Stimulated activated CD8-positive, alpha-beta memory T cell treated with anti-CD3 and anti-CD28 coated beads, Interleukin-12 subunit alpha, Interleukin-12 subunit beta, amount 100 ng/mL, for 24 hours (primary cell): Measurements from ENCODE around the gene EPHA2.
A peak's percentile ranks its signal among the peaks of the same experiment; 100 is the strongest.
"Not testable (repeated sequence)": the region's sequence is repeated elsewhere in the genome, so short reads cannot be mapped to it uniquely, and the experiment has no call there.

ENCODE experiments used
- DNase-seq: peaks from one replicate; pipeline ENCODE4 v3.0.0-alpha.2; 2020; ENCODE audit errors: extremely low read depth

The EPHA2 gene

DNA sequence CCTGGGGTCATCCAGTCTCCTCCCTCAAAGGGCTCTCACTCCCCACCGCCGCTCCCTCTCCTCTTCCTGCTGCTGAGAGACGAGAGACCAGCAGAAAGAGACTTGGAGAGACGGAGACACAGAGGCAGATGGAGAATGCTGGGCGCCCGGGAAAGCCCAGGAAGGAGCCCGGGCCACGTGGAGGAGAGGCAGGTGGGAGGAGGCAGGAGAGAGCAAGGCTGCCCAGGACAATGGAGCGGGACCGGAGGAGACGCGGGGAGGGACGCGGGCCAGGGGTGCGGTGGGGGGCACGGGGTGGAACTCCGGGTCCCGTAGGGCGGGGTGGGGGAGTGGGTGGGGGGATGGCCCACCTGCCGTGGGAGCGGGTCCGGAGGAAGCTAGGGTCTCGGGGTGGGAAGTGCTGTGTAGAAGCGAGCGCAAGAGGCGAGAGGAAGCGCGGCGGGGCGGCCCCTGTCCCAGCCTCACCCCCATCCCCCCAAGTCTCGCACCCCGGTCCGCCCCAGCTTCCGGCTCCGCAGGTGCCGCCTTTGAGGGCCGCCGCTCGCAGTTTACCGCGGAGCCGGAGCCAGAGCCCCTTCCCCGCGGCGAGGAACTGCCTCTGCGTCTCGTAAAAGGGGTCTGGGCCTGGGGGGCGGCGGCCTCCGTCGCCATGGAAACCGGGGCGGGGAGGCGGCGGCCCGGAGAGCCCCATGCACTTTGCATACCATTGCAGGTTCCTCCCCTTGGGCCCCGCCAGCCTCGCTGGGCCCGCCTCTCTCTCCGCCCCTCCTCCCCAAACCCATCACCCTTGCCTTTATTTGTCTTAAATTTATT lies 11.7 kb upstream of the EPHA2 start:
- DNase-seq, result peak; percentile 30

DNA sequence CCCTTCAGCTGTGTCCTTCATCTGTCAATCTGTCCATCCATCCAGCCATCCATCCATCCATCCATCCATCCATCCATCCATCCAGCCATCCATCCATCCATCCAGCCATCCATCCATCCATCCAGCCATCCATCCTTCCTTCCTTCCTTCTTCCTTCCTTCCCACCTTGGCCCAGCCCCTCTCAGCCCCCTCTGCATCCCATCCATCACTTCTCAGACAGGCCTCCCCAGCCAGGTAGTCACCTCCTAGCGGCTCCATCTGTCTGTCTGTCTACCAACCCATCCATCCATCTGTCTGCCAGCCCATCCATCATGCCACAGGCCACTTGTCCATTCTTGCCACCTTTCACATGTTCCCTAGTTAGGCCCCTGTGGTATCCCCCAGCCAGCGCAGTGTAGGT lies 10.2 kb upstream of the EPHA2 start:
- no peak for DNase-seq

DNA sequence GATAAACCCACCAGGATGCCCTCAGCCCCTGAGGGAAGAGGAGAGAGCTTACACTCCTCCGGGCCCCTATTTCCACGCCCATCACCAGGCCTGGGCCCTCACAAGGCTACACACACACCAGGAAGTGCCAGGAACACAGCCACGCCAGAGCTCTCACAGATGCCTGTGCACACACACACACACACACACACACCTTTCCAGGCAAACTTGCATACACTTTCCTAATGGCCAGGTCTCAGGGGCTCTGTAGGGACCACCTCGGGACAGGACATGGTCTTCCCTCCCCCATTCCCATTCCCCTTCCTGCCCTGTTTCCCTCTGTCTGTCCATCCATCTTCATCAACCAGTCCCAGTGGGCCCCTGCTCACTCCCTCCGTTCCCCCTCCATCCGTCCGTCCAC lies 9.7 kb upstream of the EPHA2 start:
- DNase-seq, result no peak

DNA sequence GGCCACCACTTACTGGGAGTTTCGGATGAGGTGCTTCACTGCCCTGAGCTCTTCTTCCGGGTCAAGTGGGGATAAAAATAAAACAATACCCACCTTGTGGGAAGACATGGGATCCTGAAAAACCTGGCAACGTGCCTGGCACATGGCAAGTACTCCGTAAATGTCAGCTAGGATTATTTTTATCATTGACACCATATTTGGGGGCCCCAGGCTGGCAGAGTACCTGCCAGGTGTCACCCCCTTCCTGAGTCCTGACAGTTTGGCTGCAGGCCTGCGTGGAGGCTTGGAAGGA lies 9.2 kb upstream of the EPHA2 start:
- DNase-seq, result no peak

DNA sequence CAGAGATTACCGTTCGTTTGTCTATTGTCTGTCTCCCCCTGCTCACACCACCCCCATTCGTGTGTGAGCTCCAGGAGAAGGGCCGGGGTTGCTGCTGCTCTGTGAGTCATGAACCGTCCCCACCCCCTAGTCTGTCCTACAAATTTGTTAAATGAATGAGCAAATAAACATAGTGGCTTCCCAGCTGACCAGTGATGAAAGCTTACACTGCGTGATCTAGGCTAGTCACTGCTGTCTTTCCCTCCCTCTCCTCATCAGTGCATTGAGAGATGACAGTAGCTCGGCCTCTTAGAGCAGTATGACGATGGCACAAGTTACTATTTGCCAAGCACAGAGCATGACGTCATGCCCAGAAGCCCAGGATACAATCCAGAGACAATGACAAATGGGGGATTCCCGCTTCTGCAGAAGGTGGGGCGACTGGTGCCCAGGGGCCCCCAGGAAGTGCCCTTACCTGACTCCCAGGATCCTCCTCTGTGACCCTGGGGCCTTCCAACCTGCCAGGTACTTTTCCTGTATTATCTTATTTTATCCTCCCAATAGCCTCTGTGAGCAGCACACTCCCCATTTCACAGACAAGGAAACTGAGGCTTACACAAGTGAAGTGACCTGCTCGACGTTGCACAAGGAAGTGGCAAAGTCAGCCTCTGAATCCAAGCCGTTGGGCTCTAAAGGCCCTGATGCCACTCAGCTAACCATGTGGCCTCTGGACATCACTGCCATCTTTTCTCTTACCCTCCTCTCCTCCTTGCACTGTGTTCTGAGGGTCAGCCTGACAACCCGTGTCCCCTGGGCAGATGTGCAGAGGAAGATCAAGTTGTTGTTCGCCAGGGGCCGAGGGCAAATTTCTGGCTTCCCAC lies 8.6 kb upstream of the EPHA2 start:
- no peak for DNase-seq

DNA sequence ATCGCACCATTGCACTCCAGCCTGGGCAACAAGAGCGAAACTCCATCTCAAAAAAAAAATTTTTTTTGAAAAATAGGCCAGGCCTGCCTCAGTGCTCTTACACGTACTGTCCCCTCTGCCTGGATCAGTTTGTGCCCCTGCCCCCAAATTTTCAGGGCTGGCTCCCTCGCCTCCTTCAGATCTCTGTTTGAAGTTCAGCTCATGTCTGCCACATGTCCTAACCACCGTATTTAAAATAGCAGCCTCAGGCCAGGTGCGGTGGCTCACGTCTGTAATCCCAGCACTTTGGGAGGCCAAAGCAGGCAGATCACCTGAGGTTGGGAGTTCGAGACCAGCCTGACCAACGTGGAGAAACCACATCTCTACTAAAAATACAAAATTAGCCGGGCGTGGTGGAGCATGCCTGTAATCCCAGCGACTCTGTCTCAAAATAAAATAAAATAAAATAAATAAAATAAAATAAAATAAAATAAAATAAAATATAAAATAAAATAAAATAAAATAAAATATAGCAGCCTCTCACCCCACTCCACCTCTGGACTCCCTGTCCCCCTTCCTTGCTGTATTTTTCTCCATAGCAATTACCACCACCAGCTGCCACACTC lies 7.8 kb upstream of the EPHA2 start:
- DNase-seq, result not testable (repeated sequence)

DNA sequence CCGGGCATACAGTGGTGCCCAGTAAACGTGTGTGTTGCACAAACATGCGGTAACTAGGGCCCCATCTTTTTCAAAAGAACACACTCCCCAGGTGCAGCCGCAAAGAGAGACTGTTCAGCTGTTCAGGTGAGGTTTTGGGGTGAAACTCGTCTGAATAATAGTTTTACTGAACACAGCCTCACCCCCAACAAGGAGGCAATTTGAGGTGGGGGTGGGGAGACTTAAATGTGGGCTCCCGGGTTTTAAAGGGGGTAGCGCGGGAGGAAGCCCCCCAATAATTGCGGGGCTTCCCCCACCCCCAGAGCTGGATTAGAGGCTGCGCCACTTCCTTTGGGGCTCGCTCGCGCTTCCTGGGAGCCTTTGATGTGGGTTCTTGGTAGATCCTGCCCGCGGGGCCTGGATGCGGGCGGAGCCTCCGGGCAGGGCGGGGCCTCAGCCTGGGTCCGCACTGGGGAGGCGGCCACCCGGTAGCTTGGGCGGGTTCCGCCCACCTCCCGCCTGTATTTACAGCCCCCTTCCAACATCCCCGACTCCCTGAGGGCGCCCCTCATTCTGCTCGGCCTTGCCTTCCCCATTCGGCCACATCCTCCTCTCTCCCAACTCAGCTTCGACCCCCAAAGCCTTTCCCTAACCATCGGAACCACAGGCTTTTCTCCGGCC lies 6.4 kb upstream of the EPHA2 start:
- DNase-seq, result no peak

DNA sequence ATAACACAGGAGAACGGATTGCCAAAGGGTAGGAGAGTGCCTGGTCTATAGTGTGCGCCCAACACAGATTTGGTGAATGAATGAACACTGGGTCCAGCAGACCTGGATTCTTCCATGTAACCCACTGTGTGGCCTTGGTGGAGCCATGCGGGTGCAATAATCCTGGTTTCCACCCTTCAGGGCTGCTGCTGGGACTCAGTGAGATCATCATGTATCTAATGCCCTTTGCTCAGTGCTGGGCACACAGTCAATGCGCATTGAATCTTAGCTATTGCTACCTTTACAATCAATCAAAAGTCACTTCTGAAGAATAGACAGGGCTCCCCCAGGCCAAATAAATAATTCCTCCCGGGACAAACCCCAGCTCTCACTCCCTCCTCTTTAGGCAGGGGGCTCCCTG lies 5.8 kb upstream of the EPHA2 start:
- DNase-seq, result no peak

DNA sequence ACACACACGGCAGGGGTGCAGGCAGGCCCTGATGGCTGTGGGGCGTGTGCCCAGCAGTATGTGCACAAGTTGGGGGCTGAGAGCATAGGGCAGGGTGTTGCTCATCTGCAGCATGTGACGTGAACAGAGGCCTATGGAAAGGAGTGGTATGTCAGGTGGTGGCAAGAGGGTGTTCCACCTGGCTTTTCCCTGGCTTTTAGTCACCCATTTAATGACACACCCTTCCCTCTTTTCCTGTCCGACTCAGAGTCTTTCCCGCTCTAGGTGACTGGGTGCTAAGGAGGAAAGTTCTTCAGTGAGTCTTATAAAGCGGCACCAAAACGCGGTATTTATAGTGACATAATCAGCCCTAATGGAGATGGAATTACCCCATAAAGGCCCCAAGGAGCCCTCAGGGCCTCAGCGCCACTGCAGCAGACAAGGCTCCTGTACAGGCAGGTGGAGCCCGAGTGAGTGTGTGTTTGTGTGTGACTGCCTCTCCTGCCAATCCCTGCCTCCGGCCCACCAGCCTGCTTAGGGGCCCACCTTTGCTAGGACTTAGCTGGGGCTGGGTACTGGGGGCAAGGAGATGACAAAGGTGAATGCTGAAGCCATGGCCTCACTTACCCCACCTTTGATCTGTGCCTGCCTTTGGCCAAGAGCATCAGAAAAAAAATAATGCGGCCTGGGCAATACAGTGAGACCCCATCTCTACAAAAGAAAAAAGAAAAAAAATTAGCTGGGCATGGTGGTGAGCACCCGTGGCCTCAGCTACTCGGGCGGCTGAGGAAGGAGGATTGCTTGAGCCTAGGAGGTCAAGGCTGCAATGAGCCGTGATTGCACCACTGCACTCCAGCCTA lies 3.3 kb upstream of the EPHA2 start:
- no peak for DNase-seq

DNA sequence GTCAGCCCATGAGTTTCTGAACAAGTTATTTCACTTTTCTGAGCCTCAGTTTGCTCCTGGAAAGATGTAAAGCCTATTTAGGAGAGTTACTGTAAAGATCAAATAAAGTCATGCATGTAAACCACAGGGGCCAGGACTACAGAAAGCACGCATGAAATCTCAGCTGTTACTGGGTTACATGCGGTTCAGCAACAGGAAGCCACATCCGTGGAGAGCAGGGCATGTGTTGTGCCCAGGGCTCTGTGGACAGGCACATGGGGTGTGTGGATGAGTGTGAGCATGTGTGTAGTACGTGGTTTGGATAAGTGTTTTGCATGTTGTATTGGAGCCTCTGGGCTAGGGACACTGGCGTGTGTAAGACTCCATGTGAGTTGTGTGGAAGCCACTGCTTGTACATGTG lies 2.2 kb upstream of the EPHA2 start:
- DNase-seq, result no peak

DNA sequence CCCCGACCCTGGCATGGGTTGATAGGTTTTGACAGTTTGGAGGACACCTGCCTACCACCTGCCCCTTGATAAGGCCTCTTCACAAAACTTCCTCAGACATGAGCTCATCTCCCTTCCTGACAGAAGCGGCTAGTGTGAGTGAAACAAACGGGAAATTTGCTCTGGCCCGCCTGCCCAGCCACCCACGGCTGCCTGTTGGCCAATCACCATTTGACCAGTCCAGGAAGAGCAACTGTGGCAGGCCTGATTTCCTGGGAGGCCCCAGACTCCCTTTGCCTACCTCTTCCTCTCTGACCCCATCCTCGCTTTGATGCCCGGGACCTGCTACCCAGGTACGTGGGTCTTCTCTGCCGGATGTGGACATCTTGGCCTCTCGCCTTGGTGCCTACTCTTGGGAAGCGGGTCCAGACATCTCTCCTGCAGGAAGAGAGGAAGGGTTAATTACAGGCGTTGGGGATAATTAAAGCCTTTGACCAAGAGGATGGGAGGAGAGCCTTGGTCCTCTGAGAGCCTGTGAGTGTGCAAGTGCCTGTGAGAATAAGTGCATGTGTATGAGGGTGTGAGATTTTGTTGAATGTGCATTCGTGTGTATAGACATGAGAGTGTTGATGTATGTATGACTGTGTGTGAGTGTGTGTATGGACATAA lies 1.1 kb upstream of the EPHA2 start:
- no peak for DNase-seq

DNA sequence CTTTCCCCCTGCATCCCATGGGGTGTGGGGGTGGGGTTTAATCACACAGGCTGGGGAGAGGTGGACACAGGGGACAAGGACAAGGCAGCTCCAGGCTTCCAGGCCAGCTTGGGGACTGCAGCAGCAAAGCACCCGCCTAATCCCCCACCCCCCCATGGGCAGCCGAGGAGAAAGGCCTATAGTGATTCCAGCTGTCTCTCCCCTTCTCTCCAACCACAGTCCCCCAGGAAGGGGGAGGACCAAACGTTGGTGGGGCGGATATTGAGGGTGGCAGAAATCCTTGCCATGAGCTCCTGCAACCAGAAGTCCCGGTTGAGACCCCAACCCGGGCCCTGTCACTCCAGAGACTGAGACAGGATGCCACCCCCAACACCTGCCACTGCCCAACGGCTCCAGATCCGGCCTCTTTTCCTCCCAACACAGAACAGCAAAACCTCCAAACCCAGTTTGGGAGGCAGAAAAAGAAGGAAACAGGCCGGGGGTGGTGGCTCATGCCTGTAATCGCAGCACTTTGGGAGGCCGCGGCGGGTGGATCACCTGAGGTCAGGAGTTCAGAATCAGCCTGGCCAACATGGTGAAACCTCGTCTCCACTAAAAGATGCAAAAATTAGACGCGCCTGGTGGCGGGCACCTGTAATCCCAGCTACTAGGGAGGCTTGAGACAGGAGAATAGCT lies 1.7 kb downstream of the EPHA2 start:
- DNase-seq, result no peak

DNA sequence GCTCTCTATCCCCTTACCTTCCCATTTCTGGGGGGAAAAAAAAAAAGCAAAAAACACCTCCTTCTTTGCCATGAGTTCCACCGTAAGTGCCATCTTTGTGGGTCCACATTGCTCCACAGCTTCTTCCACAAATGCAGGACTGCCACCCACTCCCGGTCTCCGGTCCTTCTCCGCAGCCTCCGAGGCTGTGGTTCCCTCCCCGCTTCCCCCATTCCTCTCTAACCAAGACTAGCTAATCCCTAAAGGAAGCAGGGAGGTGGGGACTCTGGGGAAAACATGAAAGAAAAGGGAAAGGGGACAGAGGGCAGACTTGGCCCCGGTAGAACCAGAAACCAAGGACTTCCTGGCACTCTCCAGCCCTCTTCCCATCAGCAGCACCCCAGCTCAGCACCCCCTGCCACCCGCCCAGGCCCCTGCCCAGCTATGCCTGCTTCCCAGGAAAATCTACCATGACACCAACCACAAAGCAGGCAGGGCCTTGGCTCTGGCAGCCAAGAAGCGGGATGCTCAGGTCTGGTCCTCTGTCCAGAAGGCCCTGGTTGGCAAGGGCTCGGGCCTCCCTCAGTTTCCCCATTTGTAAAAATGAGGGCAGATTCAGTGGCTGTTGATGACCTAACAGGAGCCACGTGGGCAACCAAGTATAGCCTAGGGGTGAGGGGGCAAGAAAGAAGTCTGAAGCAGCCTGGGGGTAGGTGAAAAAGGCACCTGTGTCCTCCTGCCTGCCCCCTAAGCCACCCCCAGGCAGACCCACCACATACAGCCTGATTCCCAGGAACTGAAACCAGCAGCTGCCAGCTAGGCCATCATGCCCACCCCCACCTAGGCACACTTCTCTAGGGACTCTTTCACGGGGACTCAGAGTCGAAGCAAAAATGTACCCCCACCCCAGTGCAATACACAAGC lies 2.5 kb downstream of the EPHA2 start:
- DNase-seq, result no peak

DNA sequence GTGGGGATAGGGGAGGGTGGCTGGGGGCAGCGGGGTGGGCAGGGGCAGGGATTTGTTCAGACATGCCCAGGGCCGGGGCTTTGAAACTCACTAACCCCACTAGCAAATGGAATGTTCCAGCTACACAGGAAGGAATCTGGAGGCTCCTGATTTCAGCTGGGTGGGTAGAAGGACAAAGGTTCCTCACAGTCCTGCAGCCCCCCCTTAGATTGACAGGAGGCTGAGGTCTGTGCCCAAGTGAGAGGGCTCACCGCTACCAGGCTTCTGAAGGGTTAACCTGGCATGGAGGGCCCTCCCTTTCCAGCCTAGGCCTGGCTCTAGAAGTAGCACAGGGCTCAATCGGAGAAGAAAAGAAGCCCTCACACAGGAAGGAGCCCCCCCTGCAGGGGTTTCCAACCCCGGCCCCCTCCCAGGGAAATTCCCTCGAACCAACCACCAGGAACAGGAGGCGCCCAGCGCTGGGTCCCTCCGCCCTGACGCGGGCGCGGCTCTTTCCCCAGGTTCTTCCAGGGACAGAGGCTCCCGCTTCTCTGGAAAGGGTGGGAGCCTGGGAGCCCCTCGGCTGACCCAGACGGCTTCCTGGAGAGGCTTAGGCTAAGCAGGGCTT lies 3.3 kb downstream of the EPHA2 start:
- no peak for DNase-seq

DNA sequence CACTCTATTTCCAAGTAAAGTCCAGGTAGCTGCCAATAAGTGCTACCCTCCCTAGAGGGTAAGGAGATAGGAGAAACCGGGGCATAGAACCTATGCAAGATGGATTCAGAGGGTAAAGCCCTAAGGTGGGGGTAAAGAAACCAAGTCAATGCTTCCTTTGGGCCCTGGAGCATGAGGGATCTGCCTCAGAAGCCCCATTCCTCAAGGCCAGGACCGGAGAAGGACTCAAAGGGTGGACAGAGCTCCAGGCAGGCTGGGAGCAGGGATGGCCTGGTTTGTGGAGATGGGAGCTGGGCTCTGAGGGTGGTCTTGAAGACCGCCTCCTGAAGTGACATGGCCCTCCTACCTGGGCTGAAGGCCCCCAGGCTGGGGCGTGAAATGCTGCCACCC lies 3.9 kb downstream of the EPHA2 start:
- no peak for DNase-seq

DNA sequence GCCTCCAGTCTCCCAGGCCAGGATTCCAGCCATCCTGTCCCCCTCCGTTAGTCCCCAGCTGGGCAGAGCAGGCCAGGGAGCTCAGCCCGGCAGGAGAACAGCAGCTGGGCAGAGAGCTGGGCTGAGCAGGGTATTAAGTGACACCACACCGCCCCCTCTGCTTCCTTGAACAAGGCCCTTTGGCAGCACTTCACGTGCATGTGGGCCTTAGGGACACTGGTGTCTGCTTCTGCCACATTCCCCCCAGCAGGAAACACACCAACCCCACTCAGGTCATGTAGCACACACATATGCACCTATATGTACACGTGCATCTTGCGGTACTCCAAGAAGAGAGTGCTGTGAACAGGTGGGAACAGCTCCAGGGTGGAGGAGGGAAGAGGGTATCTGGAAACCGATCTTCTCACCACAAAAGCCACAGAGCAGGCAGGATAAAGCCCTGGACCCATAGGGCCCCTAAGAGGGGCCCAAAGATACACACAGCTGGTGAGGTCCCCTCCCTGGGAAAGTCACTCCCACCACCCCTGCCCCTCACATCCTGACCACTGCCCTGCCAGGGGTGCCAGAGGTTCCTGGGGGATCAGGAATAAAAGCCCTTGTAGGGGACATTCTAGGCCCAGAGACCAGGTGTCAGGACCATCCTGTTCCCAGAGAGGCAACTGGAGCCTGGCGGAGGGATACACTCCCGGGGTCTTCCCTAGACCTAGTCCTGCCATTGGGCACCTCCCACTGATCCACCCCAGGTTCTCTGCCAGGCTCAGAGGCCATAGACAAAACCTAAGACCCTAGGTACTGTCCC lies 4.5 kb downstream of the EPHA2 start:
- DNase-seq, result no peak

DNA sequence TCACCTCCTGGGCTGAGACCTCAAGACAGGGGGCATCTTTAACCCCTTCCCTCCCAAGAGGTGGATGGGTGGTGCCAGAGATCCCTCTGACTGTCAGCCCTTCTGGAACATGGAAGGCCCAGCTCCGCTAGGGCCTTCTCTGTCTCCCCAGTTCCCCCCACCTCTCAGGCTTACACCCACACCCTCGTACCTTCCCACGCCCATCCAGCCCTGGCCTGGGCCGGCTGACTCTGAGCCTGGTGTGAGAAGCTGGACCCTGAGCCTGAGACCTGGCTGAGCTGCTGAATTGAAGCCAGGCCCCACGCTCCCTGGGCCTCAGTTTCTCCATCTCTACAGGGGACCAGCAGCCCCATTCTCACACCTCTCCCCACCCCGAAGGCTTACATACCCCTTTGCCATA lies 5.4 kb downstream of the EPHA2 start:
- DNase-seq, result no peak
